ENCODE measurements around the gene FAM13B. TPM values are rescaled to one million over a fixed set of nuclear protein-coding genes. Genes with fewer than 3 reads are reported as not detected.

The FAM13B gene
- total RNA-seq, 1 experiment from 2014 or later, result 13.0 TPM

DNA sequence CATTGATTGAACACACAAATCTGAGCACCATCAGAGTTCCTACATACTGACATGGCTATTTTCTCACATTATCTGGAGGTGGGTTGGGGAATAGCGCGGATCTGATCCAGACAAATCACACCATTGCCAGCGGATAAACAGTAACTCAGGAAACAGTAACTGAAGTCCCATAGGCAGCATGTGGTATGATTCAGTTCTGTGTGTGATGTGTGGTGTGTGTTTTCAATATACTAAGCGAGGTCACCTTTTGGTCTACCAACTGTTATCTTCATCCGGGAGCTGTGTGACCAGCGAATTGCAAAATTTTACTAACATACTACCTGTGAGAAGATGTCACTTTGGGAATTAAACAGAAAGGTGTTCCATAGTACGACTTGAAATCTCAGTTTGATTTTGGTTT lies 93.5 kb downstream of the FAM13B start:
- Histone ChIP-seq H3K36me3 (ENCODE audit: low read depth, low read length) (peaks cover 31% of the 10 kb centered on the region), H3K9me3 (ENCODE audit: low read length) (no peaks in the 10 kb centered on the region), H3K79me2 (ENCODE audit: low read length) (no peaks in the 10 kb centered on the region), H3K4me1 (ENCODE audit: insufficient read depth, low read length) (no peaks in the 10 kb centered on the region), H3K27me3 (ENCODE audit: low read length) (no peaks in the 10 kb centered on the region), H3K9ac (ENCODE audit: low read length) (no peak overlapping the region), H2AFZ (ENCODE audit: low read length) (no peak overlapping the region), H3F3A (ENCODE audit: low read length, unreplicated experiment) (no peaks in the 10 kb centered on the region), H3K4me2 (ENCODE audit: low read length) (no peak overlapping the region), H3K27ac (ENCODE audit: low read length) (no peak overlapping the region), H4K20me1 (ENCODE audit: low read length) (no peaks in the 10 kb centered on the region), H3K4me3 (ENCODE audit: low read length) (no peak overlapping the region), H3K9me2 (replicated peaks; ENCODE audit: low read length) (no peaks in the 10 kb centered on the region)
- TF ChIP-seq EZH2 (IDR thresholded peaks at IDR 0.05; ENCODE audit: low read length, unreplicated experiment), result no peak
- TF ChIP-seq, protein P1, sequence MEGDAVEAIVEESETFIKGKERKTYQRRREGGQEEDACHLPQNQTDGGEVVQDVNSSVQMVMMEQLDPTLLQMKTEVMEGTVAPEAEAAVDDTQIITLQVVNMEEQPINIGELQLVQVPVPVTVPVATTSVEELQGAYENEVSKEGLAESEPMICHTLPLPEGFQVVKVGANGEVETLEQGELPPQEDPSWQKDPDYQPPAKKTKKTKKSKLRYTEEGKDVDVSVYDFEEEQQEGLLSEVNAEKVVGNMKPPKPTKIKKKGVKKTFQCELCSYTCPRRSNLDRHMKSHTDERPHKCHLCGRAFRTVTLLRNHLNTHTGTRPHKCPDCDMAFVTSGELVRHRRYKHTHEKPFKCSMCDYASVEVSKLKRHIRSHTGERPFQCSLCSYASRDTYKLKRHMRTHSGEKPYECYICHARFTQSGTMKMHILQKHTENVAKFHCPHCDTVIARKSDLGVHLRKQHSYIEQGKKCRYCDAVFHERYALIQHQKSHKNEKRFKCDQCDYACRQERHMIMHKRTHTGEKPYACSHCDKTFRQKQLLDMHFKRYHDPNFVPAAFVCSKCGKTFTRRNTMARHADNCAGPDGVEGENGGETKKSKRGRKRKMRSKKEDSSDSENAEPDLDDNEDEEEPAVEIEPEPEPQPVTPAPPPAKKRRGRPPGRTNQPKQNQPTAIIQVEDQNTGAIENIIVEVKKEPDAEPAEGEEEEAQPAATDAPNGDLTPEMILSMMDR (conservative IDR thresholded peaks at IDR 0.05; ENCODE audit: low read depth, low read length), result no peak
- TF ChIP-seq EZH2phosphoT487 (IDR thresholded peaks at IDR 0.05; ENCODE audit: borderline replicate concordance, low read length), result no peak
- ChIA-PET POLR2A (ENCODE audit: unreplicated experiment) (no interaction called here), CTCF (no interaction called here)
- intact Hi-C loops (cut with micrococcal nuclease), result no loop called here
- BruUV-seq (replicated peaks), result no TSS peak
- no peak for DNase-seq
- ATAC-seq, result no peak

DNA sequence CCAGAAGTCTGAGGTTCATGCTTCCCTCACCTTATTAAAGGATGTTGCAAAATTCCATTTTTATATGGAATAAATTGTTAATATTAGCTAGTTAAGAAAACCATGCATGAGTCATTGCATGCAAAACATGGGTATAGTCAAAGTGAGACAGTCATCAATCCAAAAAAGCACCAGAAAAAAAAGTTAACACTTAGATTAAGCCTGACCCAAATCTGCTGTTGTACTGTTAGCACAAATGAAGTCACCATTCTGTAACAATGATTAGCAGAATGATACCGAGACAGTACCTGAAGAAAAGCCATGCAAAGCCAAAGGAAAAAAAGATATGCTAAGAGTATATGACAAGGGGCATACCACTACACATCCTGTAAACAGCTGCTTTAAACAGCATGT lies 94.1 kb downstream of the FAM13B start:
- Histone ChIP-seq H3K9me3 (ENCODE audit: low read length) (no peaks in the 10 kb centered on the region), H3K9ac (ENCODE audit: low read length) (no peak overlapping the region), H3K4me1 (ENCODE audit: insufficient read depth, low read length) (no peaks in the 10 kb centered on the region), H3K9me2 (replicated peaks; ENCODE audit: low read length) (no peaks in the 10 kb centered on the region), H2AFZ (ENCODE audit: low read length) (no peak overlapping the region), H3K79me2 (ENCODE audit: low read length) (no peaks in the 10 kb centered on the region), H3K27me3 (ENCODE audit: low read length) (no peaks in the 10 kb centered on the region), H3F3A (ENCODE audit: low read length, unreplicated experiment) (no peaks in the 10 kb centered on the region), H4K20me1 (ENCODE audit: low read length) (no peaks in the 10 kb centered on the region), H3K36me3 (ENCODE audit: low read depth, low read length) (peaks cover 26% of the 10 kb centered on the region; the same call in 1 of the 2 replicates), H3K27ac (ENCODE audit: low read length) (no peak overlapping the region), H3K4me3 (ENCODE audit: low read length) (no peak overlapping the region), H3K4me2 (ENCODE audit: low read length) (no peak overlapping the region)
- BruUV-seq (replicated peaks), result TSS peak; percentile 17
- DNase-seq (no peak), ATAC-seq (no peak)
- TF ChIP-seq EZH2phosphoT487 (IDR thresholded peaks at IDR 0.05; ENCODE audit: borderline replicate concordance, low read length), result no peak
- TF ChIP-seq EZH2 (IDR thresholded peaks at IDR 0.05; ENCODE audit: low read length, unreplicated experiment), result no peak
- TF ChIP-seq, protein P1 (conservative IDR thresholded peaks at IDR 0.05; ENCODE audit: low read depth, low read length), result no peak
- intact Hi-C loops (cut with micrococcal nuclease), result no loop called here
- ChIA-PET CTCF (no interaction called here), POLR2A (ENCODE audit: unreplicated experiment) (no interaction called here)

DNA sequence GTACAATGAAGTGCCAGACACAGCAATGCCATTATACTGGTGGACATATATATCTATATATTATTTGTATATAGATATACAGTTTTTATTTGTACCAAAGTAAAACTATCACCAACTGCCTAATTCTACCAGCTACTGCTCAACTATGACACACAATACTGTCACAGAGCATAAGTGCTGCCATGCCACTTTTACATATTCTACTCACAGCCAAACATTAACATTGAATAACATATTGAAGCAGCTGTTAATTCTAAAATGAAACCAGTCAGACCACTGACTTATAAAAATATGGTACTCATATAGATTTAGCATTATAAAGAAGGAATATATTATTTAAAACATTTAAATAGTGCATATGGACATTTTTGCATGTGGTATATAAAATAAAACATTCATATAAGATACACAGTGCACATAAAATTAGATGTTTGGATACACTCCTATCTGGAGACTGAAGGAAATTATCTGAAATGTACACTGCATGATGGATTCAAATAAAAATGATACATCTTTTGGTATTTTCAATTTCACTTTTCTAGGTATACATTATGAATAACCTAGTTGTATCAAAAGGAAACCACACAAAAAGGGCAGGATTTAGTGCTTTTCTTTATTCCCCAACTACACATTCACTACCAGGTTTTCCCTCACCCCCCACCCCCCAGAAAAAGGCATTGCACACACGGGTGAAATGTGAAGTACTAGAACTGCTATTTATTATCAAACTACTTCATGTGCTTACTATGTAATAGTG lies 94.7 kb downstream of the FAM13B start:
- ATAC-seq (no peak), DNase-seq (no peak)
- H3K9ac ChIP-seq (ENCODE audit: low read length), result no peak overlapping the region
- H3K4me2 ChIP-seq (ENCODE audit: low read length), result no peak overlapping the region
- no peaks in the 10 kb centered on the region for H3K9me3 ChIP-seq (ENCODE audit: low read length)
- H3F3A ChIP-seq (ENCODE audit: low read length, unreplicated experiment), result no peaks in the 10 kb centered on the region
- TF ChIP-seq, protein P1 (conservative IDR thresholded peaks at IDR 0.05; ENCODE audit: low read depth, low read length), result no peak
- TF ChIP-seq EZH2 (IDR thresholded peaks at IDR 0.05; ENCODE audit: low read length, unreplicated experiment), result no peak
- no peak for TF ChIP-seq EZH2phosphoT487 (IDR thresholded peaks at IDR 0.05; ENCODE audit: borderline replicate concordance, low read length)
- H3K27me3 ChIP-seq (ENCODE audit: low read length), result no peaks in the 10 kb centered on the region
- intact Hi-C loops (cut with micrococcal nuclease), result no loop called here
- no peak overlapping the region for H2AFZ ChIP-seq (ENCODE audit: low read length)
- H3K27ac ChIP-seq (ENCODE audit: low read length), result no peak overlapping the region
- no peaks in the 10 kb centered on the region for H4K20me1 ChIP-seq (ENCODE audit: low read length)
- peaks cover 26% of the 10 kb centered on the region; the same call in 1 of the 2 replicates for H3K36me3 ChIP-seq (ENCODE audit: low read depth, low read length)
- no peak overlapping the region for H3K4me3 ChIP-seq (ENCODE audit: low read length)
- H3K4me1 ChIP-seq (ENCODE audit: insufficient read depth, low read length), result no peaks in the 10 kb centered on the region
- POLR2A ChIA-PET (ENCODE audit: unreplicated experiment), result no interaction called here
- CTCF ChIA-PET, result no interaction called here
- BruUV-seq (replicated peaks), result no TSS peak
- H3K9me2 ChIP-seq (replicated peaks; ENCODE audit: low read length), result no peaks in the 10 kb centered on the region
- H3K79me2 ChIP-seq (ENCODE audit: low read length), result no peaks in the 10 kb centered on the region
